PC-9 (cell line): ENCODE measurements around the gene LGALS8. TPM values are rescaled to one million over a fixed set of nuclear protein-coding genes. Genes with fewer than 3 reads are reported as not detected.

Source experiments
- BruUV-seq: library from RNA; stranded (reverse); fragments of 400-500 nt; replicated peaks from 2 replicates; lab custom pipeline; 2021; lab: Mats Ljungman, UMichigan
- CTCF ChIA-PET: fragments of 300-600 bp; sonication (Branson Sonifier 250); formaldehyde crosslinking; loops from one replicate; lab custom pipeline; 2022; ENCODE audit warnings: antibody characterized with exemption; lab: Charles Lee
- POLR2A ChIA-PET: fragments of 300-600 bp; sonication (Branson Sonifier 250); formaldehyde crosslinking; loops from one replicate; lab custom pipeline; 2022; ENCODE audit warnings: antibody characterized with exemption; ENCODE audit not compliant: unreplicated experiment; lab: Charles Lee
- DNase-seq, 2 experiments: peaks; one replicate each; pipeline versions ENCODE4 v3.0.0 to v3.0.0-alpha.2; 2015 to 2022; ENCODE audit warnings: mixed read lengths in 1 of 2
- H2AFZ ChIP-seq: fragments of 200-600 bp; sonication (generic); 2 replicates; pipeline ENCODE4 v1.8.1; 2017; ENCODE audit warnings: antibody characterized with exemption
- H3F3A ChIP-seq: fragments of 200-600 bp; sonication (generic); 2 replicates; pipeline ENCODE4 v1.8.1; 2017; ENCODE audit warnings: antibody characterized with exemption, mild to moderate bottlenecking, low read depth; ENCODE audit not compliant: insufficient read depth
- H3K27ac ChIP-seq: fragments of 200-600 bp; sonication (generic); 2 replicates; pipeline ENCODE4 v1.6.1; 2016; ENCODE audit warnings: mixed run types
- H3K27me3 ChIP-seq: fragments of 200-600 bp; sonication (generic); 2 replicates; pipeline ENCODE4 v1.6.1; 2016; ENCODE audit warnings: low read depth, mixed run types; ENCODE audit not compliant: insufficient read depth
- H3K36me3 ChIP-seq: fragments of 200-600 bp; sonication (generic); 2 replicates; pipeline ENCODE4 v1.6.1; 2016; ENCODE audit warnings: low read depth, mixed run types
- H3K4me1 ChIP-seq: fragments of 200-600 bp; sonication (generic); replicated peaks from 2 replicates; pipeline ENCODE4 v1.6.1; 2016; ENCODE audit warnings: mixed run types; ENCODE audit not compliant: insufficient read depth
- H3K4me2 ChIP-seq: fragments of 200-600 bp; sonication (generic); 2 replicates; pipeline ENCODE4 v1.6.1; 2017; ENCODE audit warnings: mixed run types
- H3K4me3 ChIP-seq: fragments of 200-600 bp; sonication (generic); 2 replicates; pipeline ENCODE4 v1.6.1; 2016; ENCODE audit warnings: mixed run types
- H3K79me2 ChIP-seq: fragments of 200-600 bp; sonication (generic); 2 replicates; pipeline ENCODE4 v1.6.1; 2017; ENCODE audit warnings: low read depth, mixed run types
- H3K9me2 ChIP-seq: fragments of 200-600 bp; sonication (generic); 2 replicates; pipeline ENCODE4 v1.8.1; 2017; ENCODE audit warnings: mild to moderate bottlenecking; ENCODE audit not compliant: insufficient read depth
- H3K9me3 ChIP-seq: fragments of 200-600 bp; sonication (generic); 2 replicates; pipeline ENCODE4 v1.8.1; 2016; ENCODE audit warnings: low read depth; ENCODE audit not compliant: insufficient read depth
- H4K20me1 ChIP-seq: fragments of 200-600 bp; sonication (generic); 2 replicates; pipeline ENCODE4 v1.8.1; 2017; ENCODE audit not compliant: insufficient read depth
- CTCF ChIP-seq: fragments of 200-600 bp; sonication (generic); conservative IDR thresholded peaks from 2 replicates; pipeline ENCODE4 v1.6.1; 2017; ENCODE audit warnings: mixed run types, antibody characterized with exemption, mild to moderate bottlenecking, moderate library complexity
- EZH2 ChIP-seq: fragments of 200-600 bp; sonication (generic); IDR thresholded peaks from 2 replicates; pipeline ENCODE4 v1.8.0; 2017; ENCODE audit warnings: antibody characterized with exemption, low read depth
- intact Hi-C: fragments of 100-400 bp; cut with micrococcal nuclease; formaldehyde crosslinking; loops from one replicate; pipeline ENCODE4 v1.10.0; 2022; ENCODE audit not compliant: unreplicated experiment
- total RNA-seq: library from RNA; stranded (reverse); gene quantifications from 2 replicates; pipeline ENCODE4 v1.2.3, GENCODE V29; 2021

Gene LGALS8
- total RNA-seq, 1 experiment from 2014 or later, result 59.2 TPM

GRCh38 chr1:236491469-236492136, 32.2 kb upstream of the LGALS8 start:
- no peak for DNase-seq
- intact Hi-C loops, result loop anchor here (5.0 kb wide), 1 partner anchor 41 kb away; no protein-coding TSS in a partner anchor
- H3K79me2 ChIP-seq, result no peaks in the 10 kb centered on the region
- no peaks in the 10 kb centered on the region for H3K9me3 ChIP-seq
- BruUV-seq, result no TSS peak
- ChIA-PET POLR2A (no interaction called here), CTCF (no interaction called here)
- H3K4me2 ChIP-seq, result no peak overlapping the region
- TF ChIP-seq CTCF (no peak), EZH2 (no peak)
- no peak overlapping the region for H3K4me3 ChIP-seq
- peaks cover 5% of the 10 kb centered on the region; the same call in 1 of the 2 replicates for H3F3A ChIP-seq
- no peak overlapping the region for H3K27ac ChIP-seq
- H3K27me3 ChIP-seq, result no peaks in the 10 kb centered on the region
- H2AFZ ChIP-seq, result no peak overlapping the region; the same call in 1 of the 2 replicates
- peaks cover 36% of the 10 kb centered on the region for H3K4me1 ChIP-seq
- no peaks in the 10 kb centered on the region for H4K20me1 ChIP-seq
- no peaks in the 10 kb centered on the region for H3K36me3 ChIP-seq
- H3K9me2 ChIP-seq, result no peaks in the 10 kb centered on the region

GRCh38 chr1:236492378-236492777, 31.4 kb upstream of the LGALS8 start:
- H3K79me2 ChIP-seq, result no peaks in the 10 kb centered on the region

GRCh38 chr1:236494082-236494481, 29.7 kb upstream of the LGALS8 start:
- POLR2A ChIA-PET, result no interaction called here
- H3K4me2 ChIP-seq, result no peak overlapping the region
- no peak overlapping the region for H3K4me3 ChIP-seq
- BruUV-seq, result no TSS peak
- H2AFZ ChIP-seq, result no peak overlapping the region
- H3K27ac ChIP-seq, result no peak overlapping the region
- no peak for TF ChIP-seq EZH2
- TF ChIP-seq CTCF, result no peak
- H3K4me1 ChIP-seq, result peaks cover 36% of the 10 kb centered on the region
- peaks cover 5% of the 10 kb centered on the region; the same call in 1 of the 2 replicates for H3F3A ChIP-seq
- H3K36me3 ChIP-seq, result no peaks in the 10 kb centered on the region
- H3K9me3 ChIP-seq, result no peaks in the 10 kb centered on the region
- no peaks in the 10 kb centered on the region for H4K20me1 ChIP-seq
- intact Hi-C loops, result loop anchor here (5.0 kb wide), 1 partner anchor 38 kb away; no protein-coding TSS in a partner anchor
- no peaks in the 10 kb centered on the region for H3K9me2 ChIP-seq
- no peak for DNase-seq
- H3K27me3 ChIP-seq, result no peaks in the 10 kb centered on the region
- CTCF ChIA-PET, result no interaction called here
- H3K79me2 ChIP-seq, result no peaks in the 10 kb centered on the region

More at GRCh38 chr1:236492378-236492777, 31.4 kb upstream of the LGALS8 start:
- Histone ChIP-seq H3K9me3 (no peaks in the 10 kb centered on the region), H3K27me3 (no peaks in the 10 kb centered on the region), H3K4me1 (peaks cover 36% of the 10 kb centered on the region), H3K36me3 (no peaks in the 10 kb centered on the region), H3F3A (peaks cover 5% of the 10 kb centered on the region; the same call in 1 of the 2 replicates), H4K20me1 (no peaks in the 10 kb centered on the region), H3K4me2 (no peak overlapping the region), H3K27ac (no peak overlapping the region), H2AFZ (no peak overlapping the region), H3K9me2 (no peaks in the 10 kb centered on the region), H3K4me3 (no peak overlapping the region)
- DNase-seq, result no peak
- CTCF ChIA-PET, result no interaction called here
- TF ChIP-seq CTCF (no peak), EZH2 (no peak)
- BruUV-seq, result no TSS peak
- POLR2A ChIA-PET, result no interaction called here
- intact Hi-C loops, result loop anchor here (5.0 kb wide), 1 partner anchor 40 kb away; no protein-coding TSS in a partner anchor
